B cell (primary cell): ENCODE measurements around the gene CDH12. TPM values are rescaled to one million over a fixed set of nuclear protein-coding genes. Genes with fewer than 3 reads are reported as not detected.

Experiments
- ATAC-seq: fragments of 200-7000 bp; cut with Tn5 transposase; one replicate; pipeline ENCODE4 v1.10.0; 2021; ENCODE audit warnings: low read depth, mild to moderate bottlenecking, moderate number of reproducible peaks, moderate library complexity
- CTCF ChIA-PET: fragments of 350-600 bp; sonication (Branson Sonifier 250); formaldehyde crosslinking; loops from one replicate; lab custom pipeline; 2021; ENCODE audit warnings: antibody characterized with exemption, inconsistent platforms; lab: Charles Lee
- POLR2A ChIA-PET: fragments of 350-600 bp; sonication (Branson Sonifier 250); formaldehyde crosslinking; loops from one replicate; lab custom pipeline; 2021; ENCODE audit warnings: antibody characterized with exemption; lab: Charles Lee
- DNase-seq: peaks from one replicate; pipeline ENCODE4 v3.0.0; 2013
- H2AFZ ChIP-seq: 2 replicates; pipeline ENCODE4 v1.6.1; 2012; ENCODE audit warnings: mild to moderate bottlenecking, low read depth, low read length; ENCODE audit not compliant: insufficient read depth, poor library complexity, severe bottlenecking
- H3K27ac ChIP-seq, 2 donors: 1 replicate in 1 of 2; 2 replicates in 1 of 2; pipeline ENCODE4 v1.5.1; 2012 to 2013; ENCODE audit warnings: low read length in 2 of 2, mild to moderate bottlenecking in 2 of 2, moderate library complexity in 1 of 2
- H3K27me3 ChIP-seq, 4 experiments: fragments of 200-600 bp in 1 of 4; sonication (generic) in 1 of 4; replicated peaks in 1 of 4; 1 replicate in 2 of 4; 2 replicates in 2 of 4; pipeline versions ENCODE4 v1.6.1 to v1.7.0; 2013 to 2016; ENCODE audit warnings: low read length in 3 of 4, mild to moderate bottlenecking in 2 of 4, mixed read lengths in 1 of 4, moderate library complexity in 1 of 4; ENCODE audit not compliant: insufficient read depth in 4 of 4, control insufficient read depth in 3 of 4; ENCODE audit errors: control extremely low read depth in 1 of 4
- H3K36me3 ChIP-seq, 2 experiments: replicated peaks in 1 of 2; 1 replicate in 1 of 2; 2 replicates in 1 of 2; pipeline versions ENCODE4 v1.6.1 to v1.7.1; 2013; ENCODE audit warnings: low read length in 1 of 2; ENCODE audit not compliant: insufficient read depth in 2 of 2, control insufficient read depth in 1 of 2; ENCODE audit errors: control extremely low read depth in 1 of 2, extremely low read depth in 1 of 2
- H3K4me1 ChIP-seq, 2 donors: fragments of 200-600 bp in 1 of 2; sonication (generic) in 1 of 2; 1 replicate in 1 of 2; 2 replicates in 1 of 2; pipeline versions ENCODE4 v1.5.1 to v1.6.1; 2013 to 2017; ENCODE audit warnings: low read length in 2 of 2; ENCODE audit not compliant: control insufficient read depth in 2 of 2, insufficient read depth in 2 of 2
- H3K4me2 ChIP-seq: replicated peaks from 2 replicates; pipeline ENCODE3; 2012; ENCODE audit warnings: mild to moderate bottlenecking, low read depth, low read length; ENCODE audit not compliant: poor library complexity, severe bottlenecking
- H3K4me3 ChIP-seq, 5 experiments: fragments of 200-600 bp in 1 of 5; sonication (generic) in 1 of 5; 1 replicate in 3 of 5; 2 replicates in 2 of 5; pipeline versions ENCODE4 v1.5.1 to v1.7.0; 2011 to 2016; ENCODE audit warnings: low read length in 4 of 5, mild to moderate bottlenecking in 4 of 5, low read depth in 2 of 5, control low read depth in 1 of 5, moderate library complexity in 1 of 5; ENCODE audit not compliant: insufficient read depth in 1 of 5; ENCODE audit errors: control extremely low read depth in 1 of 5, extremely low read depth in 1 of 5
- H3K79me2 ChIP-seq: fragments of 200-600 bp; sonication (generic); one replicate; pipeline ENCODE4 v1.6.0; 2016; ENCODE audit warnings: low read length; ENCODE audit not compliant: control insufficient read depth, insufficient read depth
- H3K9ac ChIP-seq: fragments of 200-600 bp; sonication (generic); 2 replicates; pipeline ENCODE4 v1.6.1; 2017; ENCODE audit warnings: mild to moderate bottlenecking, low read length, moderate library complexity
- H3K9me3 ChIP-seq, 3 donors: one replicate each; pipeline versions ENCODE4 v1.6.1 to v1.7.1; 2013; ENCODE audit warnings: low read length in 2 of 3; ENCODE audit not compliant: control insufficient read depth in 2 of 3, insufficient read depth in 1 of 3; ENCODE audit errors: control extremely low read depth in 1 of 3
- H4K20me1 ChIP-seq: 2 replicates; pipeline ENCODE4 v1.6.0; 2012; ENCODE audit warnings: mild to moderate bottlenecking, low read length; ENCODE audit not compliant: insufficient read depth, control insufficient read depth, poor library complexity, severe bottlenecking
- H3K27ac Mint-ChIP-seq: one replicate; pipeline ENCODE4 v1.8.0; 2021; ENCODE audit warnings: mixed read lengths
- H3K27me3 Mint-ChIP-seq: one replicate; pipeline ENCODE4 v1.8.0; 2021; ENCODE audit warnings: mixed read lengths
- H3K4me1 Mint-ChIP-seq: one replicate; pipeline ENCODE4 v1.8.0; 2021; ENCODE audit warnings: mixed read lengths
- H3K4me3 Mint-ChIP-seq: one replicate; pipeline ENCODE4 v1.8.0; 2021; ENCODE audit warnings: mixed read lengths
- H3K9me3 Mint-ChIP-seq: one replicate; pipeline ENCODE4 v1.8.0; 2022; ENCODE audit warnings: mixed read lengths; ENCODE audit not compliant: insufficient read depth
- CTCF ChIP-seq: fragments of 200-600 bp; IDR thresholded peaks from one replicate; pipeline ENCODE4 v1.8.0; 2022; ENCODE audit warnings: antibody characterized with exemption, mild to moderate bottlenecking
- EZH2 ChIP-seq: IDR thresholded peaks from 2 replicates; pipeline ENCODE4 v1.6.1; 2012; ENCODE audit warnings: borderline replicate concordance, low read depth, mild to moderate bottlenecking, moderate library complexity, low read length; ENCODE audit not compliant: insufficient read depth, poor library complexity, severe bottlenecking
- WGBS: methylation state at CpG from one replicate; pipeline ENCODE4 v1.1.5; 2013; ENCODE audit warnings: missing lambda C conversion rate; ENCODE audit not compliant: insufficient coverage; 5-methylcytosine and 5-hydroxymethylcytosine counted together
- intact Hi-C: fragments of 100-400 bp; cut with micrococcal nuclease; formaldehyde crosslinking; loops from one replicate; pipeline ENCODE4 v1.10.0; 2022
- polyA plus RNA-seq: library from polyadenylated mRNA; depleted of rRNA; stranded (reverse); fragments of >200 nt; gene quantifications from 2 replicates; pipeline ENCODE4 v1.2.3, GENCODE V29; 2012
- total RNA-seq, 2 donors: library from RNA; stranded (reverse); fragments of 120-200 nt in 1 of 2; gene quantifications; 1 replicate in 1 of 2; 2 replicates in 1 of 2; pipeline versions ENCODE4 v1.2.3 to v1.2.4, GENCODE V29; 2013 to 2022

The CDH12 gene
- total and polyA plus RNA-seq, 2 donors (not counting 1 experiment from before 2014, with no cell fraction given), result not detected

- Histone ChIP-seq H3K4me2 (no peak overlapping the region), H3K9ac (no peak overlapping the region), H3K9me3 (no peaks in the 10 kb centered on the region), H3K4me1 (no peaks in the 10 kb centered on the region), H3K4me3 (no peak overlapping the region), H3K27ac (no peak overlapping the region), H3K36me3 (no peaks in the 10 kb centered on the region), H2AFZ (no peak overlapping the region), H3K27me3 (no peaks in the 10 kb centered on the region), H3K79me2 (no peaks in the 10 kb centered on the region), H4K20me1 (no peaks in the 10 kb centered on the region)
- no peaks in the 10 kb centered on the region for H3K27me3 Mint-ChIP-seq
- H3K9me3 Mint-ChIP-seq, result peaks cover 3% of the 10 kb centered on the region
- no peaks in the 10 kb centered on the region for H3K4me1 Mint-ChIP-seq
- no peak for ATAC-seq
- CTCF ChIA-PET, result no interaction called here
- no peak for DNase-seq
- intact Hi-C loops, result no loop called here
- H3K27ac Mint-ChIP-seq, result no peak overlapping the region
- POLR2A ChIA-PET, result no interaction called here
- TF ChIP-seq EZH2 (no peak), CTCF (no peak)
- H3K4me3 Mint-ChIP-seq, result no peak overlapping the region
- WGBS, result 92% methylated on average over 2 of the region's 2 CpGs
Observed at GRCh38 chr5:22053195-22053594, 799.9 kb downstream of the CDH12 start.

- Histone ChIP-seq H3K4me1 (no peaks in the 10 kb centered on the region), H3K9me3 (no peaks in the 10 kb centered on the region), H3K27me3 (no peaks in the 10 kb centered on the region), H3K36me3 (no peaks in the 10 kb centered on the region), H3K9ac (no peak overlapping the region), H4K20me1 (no peaks in the 10 kb centered on the region), H3K79me2 (no peaks in the 10 kb centered on the region), H3K4me3 (no peak overlapping the region), H3K27ac (no peak overlapping the region), H3K4me2 (no peak overlapping the region), H2AFZ (no peak overlapping the region)
- DNase-seq, result no peak
- Mint-ChIP-seq H3K4me3 (no peak overlapping the region), H3K27ac (no peak overlapping the region), H3K4me1 (no peaks in the 10 kb centered on the region), H3K27me3 (no peaks in the 10 kb centered on the region), H3K9me3 (peaks cover 3% of the 10 kb centered on the region)
- no peak for TF ChIP-seq EZH2
- no peak for TF ChIP-seq CTCF
- ChIA-PET POLR2A (no interaction called here), CTCF (no interaction called here)
- intact Hi-C loops, result no loop called here
- ATAC-seq, result no peak
- WGBS, result no CpG with 5 or more reads among the region's 1 CpG
Observed at GRCh38 chr5:22051881-22052280, 801.3 kb downstream of the CDH12 start.
